Cardiac fibroblast (primary cell): ENCODE measurements around the gene SNX21.
A peak's percentile ranks its signal among the peaks of the same experiment; 100 is the strongest.

Source experiments
- DNase-seq, 2 donors: peaks; one replicate each; pipeline versions ENCODE4 v3.0.0 to v3.0.0-alpha.2; 2010; ENCODE audit warnings: low read depth in 2 of 2
- H3K4me3 ChIP-seq, 2 donors: replicated peaks in 1 of 2; 1 replicate in 1 of 2; 2 replicates in 1 of 2; pipeline ENCODE4 v1.5.1; 2011; ENCODE audit warnings: low read depth in 2 of 2, low read length in 2 of 2, mild to moderate bottlenecking in 2 of 2, moderate library complexity in 1 of 2
- TF ChIP-seq, protein P1 (sequence below): IDR thresholded peaks from one replicate; pipeline ENCODE4 v1.5.1; 2011; ENCODE audit warnings: low read depth, mild to moderate bottlenecking, low read length, inconsistent platforms

The SNX21 gene

DNA sequence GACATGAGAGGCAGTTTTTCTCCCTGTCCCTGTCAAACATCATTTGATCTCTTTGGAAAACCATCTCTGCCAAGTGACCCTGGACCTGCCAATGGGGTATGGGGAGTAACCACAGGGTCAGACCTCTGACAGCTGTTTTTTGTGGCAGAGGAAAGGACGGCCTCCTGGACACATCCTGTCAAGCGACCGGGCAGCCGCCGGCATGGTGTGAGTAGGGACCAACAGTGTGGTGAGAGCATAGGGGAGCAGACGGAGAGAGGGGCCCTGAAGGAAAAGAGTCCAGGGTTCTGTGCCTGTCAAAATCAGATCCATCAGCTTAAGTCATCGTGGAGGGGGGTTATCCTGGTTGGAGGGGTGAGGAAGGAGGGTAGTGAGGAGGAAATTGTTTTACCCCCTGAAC lies 31.7 kb upstream of the SNX21 start:
- DNase-seq = no peak
- H3K4me3 ChIP-seq = no peak overlapping the region
- TF ChIP-seq, protein P1, sequence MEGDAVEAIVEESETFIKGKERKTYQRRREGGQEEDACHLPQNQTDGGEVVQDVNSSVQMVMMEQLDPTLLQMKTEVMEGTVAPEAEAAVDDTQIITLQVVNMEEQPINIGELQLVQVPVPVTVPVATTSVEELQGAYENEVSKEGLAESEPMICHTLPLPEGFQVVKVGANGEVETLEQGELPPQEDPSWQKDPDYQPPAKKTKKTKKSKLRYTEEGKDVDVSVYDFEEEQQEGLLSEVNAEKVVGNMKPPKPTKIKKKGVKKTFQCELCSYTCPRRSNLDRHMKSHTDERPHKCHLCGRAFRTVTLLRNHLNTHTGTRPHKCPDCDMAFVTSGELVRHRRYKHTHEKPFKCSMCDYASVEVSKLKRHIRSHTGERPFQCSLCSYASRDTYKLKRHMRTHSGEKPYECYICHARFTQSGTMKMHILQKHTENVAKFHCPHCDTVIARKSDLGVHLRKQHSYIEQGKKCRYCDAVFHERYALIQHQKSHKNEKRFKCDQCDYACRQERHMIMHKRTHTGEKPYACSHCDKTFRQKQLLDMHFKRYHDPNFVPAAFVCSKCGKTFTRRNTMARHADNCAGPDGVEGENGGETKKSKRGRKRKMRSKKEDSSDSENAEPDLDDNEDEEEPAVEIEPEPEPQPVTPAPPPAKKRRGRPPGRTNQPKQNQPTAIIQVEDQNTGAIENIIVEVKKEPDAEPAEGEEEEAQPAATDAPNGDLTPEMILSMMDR = no peak

DNA sequence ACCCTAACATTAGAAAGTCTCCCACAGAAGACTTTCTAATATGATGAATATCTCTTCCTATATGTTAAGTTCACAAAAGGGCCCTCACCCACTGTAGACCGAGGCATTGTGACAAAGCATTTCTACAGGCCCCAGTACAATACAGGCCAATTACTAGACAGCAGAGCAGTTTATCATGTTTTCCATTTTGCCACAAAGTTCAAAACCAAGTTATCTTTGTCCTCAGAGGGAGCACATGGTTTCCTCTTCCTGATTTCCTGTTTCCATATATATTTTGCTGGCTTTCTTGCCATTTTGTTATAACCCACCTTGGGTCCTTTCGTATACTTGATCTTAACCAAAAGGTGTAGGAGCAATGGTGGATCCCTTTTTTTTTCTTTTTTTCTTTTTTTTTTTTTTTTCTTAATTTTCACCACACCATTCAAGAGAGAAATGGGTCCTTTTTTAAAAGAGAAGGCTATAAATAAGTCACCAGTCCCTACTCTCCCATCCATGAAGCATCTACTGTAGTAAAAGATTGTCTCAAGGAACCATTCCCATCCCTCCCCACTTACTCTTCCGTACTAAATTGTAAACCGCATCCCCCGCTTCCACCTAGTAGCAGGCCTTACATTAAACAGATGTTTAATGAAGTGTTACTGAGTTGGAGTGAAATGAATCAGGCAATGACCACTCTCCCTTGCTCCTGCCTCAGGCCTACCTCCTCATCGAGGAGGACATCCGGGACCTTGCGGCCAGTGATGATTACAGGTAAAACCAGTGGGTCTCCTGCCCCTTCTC lies 23.2 kb upstream of the SNX21 start:
- no peak overlapping the region for H3K4me3 ChIP-seq
- TF ChIP-seq, protein P1 = no peak
- no peak for DNase-seq

DNA sequence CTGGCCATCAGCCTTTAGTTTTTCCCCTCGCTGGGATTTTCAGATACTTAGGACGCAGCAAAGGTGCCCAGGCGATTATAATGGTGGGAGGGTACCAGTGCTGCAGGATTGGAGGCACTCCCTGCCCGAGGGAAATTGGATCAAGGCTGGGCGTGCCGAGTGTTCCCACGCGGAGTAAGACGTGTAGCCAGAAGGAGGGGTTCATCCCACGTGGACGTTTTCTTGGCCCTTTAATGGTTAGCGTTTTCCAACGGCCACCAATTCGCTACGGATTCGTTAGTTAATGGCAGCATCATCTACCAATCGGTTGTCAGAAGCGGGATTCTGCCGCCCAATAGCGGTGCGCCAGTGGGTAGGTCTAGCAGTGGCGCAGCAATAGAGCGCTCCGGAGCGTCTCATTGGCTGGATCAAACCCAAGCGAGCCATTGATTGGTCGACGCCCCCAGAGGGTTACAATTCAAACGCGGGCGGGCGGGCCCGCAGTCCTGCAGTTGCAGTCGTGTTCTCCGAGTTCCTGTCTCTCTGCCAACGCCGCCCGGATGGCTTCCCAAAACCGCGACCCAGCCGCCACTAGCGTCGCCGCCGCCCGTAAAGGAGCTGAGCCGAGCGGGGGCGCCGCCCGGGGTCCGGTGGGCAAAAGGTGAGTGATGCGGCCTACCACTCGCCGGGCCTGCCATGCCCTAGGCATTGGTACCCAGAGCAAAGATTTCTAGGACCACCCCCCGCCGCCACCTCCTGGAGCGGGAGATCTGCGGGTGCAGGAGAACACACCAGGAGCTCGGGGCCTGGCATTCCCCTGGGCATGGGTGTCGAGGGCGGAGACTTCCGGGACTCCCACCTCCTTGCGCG lies 21.2 kb upstream of the SNX21 start, which contains the start of gene UBE2C:
TSS of gene UBE2C (plus strand) at position 488 of the 849 bp plus-strand sequence. CDS start at position 540, 52 bp downstream.
- H3K4me3 ChIP-seq = peak within 1 kb of the TSS; percentile 78 to 87
- peak; percentile 100 for DNase-seq
- TF ChIP-seq, protein P1 = no peak

DNA sequence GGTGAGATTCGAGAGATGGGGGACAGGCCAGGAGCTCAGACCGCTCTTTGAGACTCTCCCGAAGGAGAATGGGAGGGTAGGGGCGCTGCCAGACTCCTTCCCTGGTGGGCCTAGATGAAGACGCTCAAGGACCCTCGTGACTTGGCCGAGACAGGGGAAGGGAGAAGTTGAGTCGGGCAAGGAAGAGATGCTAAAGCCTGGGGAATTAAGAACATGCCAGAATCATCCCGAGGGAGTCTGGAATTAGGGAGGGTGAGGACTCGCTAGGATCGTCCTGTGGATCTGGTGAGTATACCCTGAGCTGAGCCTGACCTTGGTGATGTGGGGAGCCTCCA lies 20.6 kb upstream of the SNX21 start:
- no peak for DNase-seq
- TF ChIP-seq, protein P1 = no peak
- H3K4me3 ChIP-seq = peak overlapping the region; percentile 78 to 87

DNA sequence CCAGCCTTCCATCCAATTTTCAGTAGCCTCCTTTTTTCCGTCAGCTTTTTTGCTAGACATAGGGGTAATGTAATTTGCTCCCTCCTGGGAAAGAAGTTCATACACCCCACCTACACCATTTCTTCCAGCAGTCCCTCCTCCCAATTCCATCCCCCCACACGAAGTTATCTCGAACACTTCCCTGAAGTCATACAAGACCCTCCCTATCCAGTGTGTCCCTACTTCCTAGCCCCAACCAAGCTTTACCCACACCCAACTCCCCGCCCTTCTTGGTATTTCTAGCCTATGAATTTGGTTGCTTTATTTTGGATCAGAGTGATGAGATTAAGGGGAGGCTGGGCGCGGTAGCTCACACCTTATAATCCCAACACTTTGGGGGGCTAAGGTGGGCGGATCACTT lies 20.1 kb upstream of the SNX21 start:
- peak overlapping the region; percentile 78 to 87 for H3K4me3 ChIP-seq
- TF ChIP-seq, protein P1 = no peak
- no peak for DNase-seq

DNA sequence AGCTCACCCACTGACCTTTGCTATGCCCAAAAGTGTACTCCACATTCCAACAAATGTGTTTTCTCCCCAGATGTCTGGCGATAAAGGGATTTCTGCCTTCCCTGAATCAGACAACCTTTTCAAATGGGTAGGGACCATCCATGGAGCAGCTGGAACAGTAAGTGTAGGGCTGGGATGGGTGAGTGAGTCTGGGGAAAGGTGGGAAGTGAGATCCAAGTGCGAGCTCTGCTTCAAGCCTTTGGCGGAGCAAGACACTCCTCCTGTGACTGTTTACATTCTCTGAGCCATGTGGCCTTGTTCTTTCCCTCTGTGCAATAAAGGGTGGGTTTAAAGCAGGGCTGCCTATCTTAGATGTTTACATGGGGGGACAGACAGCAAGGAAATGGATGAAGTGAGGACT lies 19.3 kb upstream of the SNX21 start:
- H3K4me3 ChIP-seq = no peak overlapping the region
- TF ChIP-seq, protein P1 = no peak
- DNase-seq = no peak
